Right ventricle myocardium superior (tissue), 1 donor: ENCODE measurements around the gene NOC3L. TPM values are rescaled to one million over a fixed set of nuclear protein-coding genes. Genes with fewer than 3 reads are reported as not detected.

Source experiments
- ATAC-seq: fragments of 200-7000 bp; cut with Tn5 transposase; one replicate; pipeline ENCODE4 v1.9.1; 2020; ENCODE audit warnings: mild to moderate bottlenecking; ENCODE audit not compliant: poor library complexity
- DNase-seq: peaks from one replicate; pipeline ENCODE4 v3.0.0-alpha.2; 2020
- intact Hi-C: fragments of 100-400 bp; cut with DNase I; formaldehyde crosslinking; loops from one replicate; pipeline ENCODE4 v1.11.2; 2022
- total RNA-seq: library from RNA; stranded (reverse); fragmentation: NEBNext Ultra II Directional; extraction: Animal tissue kit (Norgen Biotek cat#: 25700); gene quantifications from one replicate; pipeline ENCODE4 v1.2.1, GENCODE V29; 2021
- donor health status: DM: no; HTN: yes; CAD: no; lungs with severe emphysema.

The NOC3L gene
- total RNA-seq, 1 donor from 2014 or later: 9.3 TPM

GRCh38 chr10:94320285-94320914 is 42.3 kb downstream of the NOC3L start:
- DNase-seq: peak; percentile 61
- ATAC-seq: peak; percentile 79
- intact Hi-C loops: loop anchor here (2.0 kb wide), 2 partner anchors 244 to 404 kb away; no protein-coding TSS in a partner anchor

- intact Hi-C loops: no loop called here
- ATAC-seq: no peak
Observed at GRCh38 chr10:94316560-94316959, 46.2 kb downstream of the NOC3L start.

DNA sequence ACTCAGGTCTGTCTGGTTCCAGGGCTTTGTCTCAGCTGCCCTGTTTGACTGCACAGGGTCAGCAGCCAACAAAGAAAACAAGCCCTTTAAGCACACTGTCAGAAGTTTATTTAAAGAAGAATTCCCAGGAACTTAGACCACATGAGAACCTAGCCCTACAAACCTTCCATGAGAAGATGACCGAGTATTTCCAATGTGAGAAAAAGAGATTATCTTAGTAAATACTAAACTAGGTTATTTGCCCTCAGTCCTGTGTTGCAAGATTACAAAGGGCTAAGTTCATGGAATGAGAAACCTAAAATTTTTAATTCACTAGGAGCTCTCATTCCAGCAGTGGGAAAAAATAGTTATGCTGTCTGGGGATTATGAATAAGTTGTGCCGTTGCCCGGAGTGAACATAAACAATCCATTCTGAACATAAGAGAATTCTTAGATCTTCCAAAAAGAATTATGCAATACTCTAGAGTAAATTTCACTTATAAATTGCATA is 46.7 kb downstream of the NOC3L start:
- ATAC-seq (peak; percentile 36), DNase-seq (no peak)
- intact Hi-C loops: no loop called here

More at GRCh38 chr10:94316560-94316959, 46.2 kb downstream of the NOC3L start:
- DNase-seq: no peak

DNA sequence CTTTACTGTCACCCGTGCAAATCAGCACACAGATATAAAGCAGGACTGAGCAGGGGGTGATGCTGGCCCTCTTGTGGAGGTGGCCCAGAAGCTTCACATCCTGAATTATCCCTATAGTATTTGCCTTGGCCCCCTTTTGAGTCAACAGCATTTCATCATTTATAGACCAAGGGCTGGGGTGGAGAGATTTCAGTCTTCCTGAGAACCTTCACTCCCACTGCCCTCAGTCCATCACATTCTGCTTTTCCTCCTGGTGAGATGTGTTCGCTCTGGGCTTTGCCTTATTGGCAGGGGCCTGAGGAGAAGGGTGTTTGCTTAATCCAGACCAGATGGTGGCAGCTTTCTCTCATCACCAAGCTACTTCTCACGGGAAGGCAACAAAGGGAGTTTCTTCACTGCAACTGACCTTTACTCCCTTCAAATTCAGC is 47.7 kb downstream of the NOC3L start:
- DNase-seq (no peak), ATAC-seq (peak; percentile 49)
- intact Hi-C loops: no loop called here

DNA sequence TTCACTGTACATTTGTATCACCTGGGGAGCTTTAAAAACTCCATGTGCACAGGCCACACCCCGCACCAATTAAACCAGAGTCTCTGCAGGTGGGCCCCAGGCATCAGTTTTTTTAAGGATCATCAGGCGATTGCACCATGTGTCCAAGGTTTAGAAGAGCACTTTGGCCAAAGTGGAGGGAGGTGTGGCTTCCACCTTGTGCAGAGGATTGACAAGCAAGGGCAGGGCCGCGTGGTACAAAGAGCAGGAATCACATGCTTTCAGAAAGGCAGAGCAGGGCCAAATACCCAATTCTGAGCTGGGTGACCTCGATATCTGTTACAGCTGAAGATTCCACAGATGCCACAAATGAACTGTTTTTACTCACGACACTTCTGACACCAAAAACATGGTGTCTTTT is 52.4 kb downstream of the NOC3L start:
- DNase-seq (no peak), ATAC-seq (no peak)
- intact Hi-C loops: no loop called here

DNA sequence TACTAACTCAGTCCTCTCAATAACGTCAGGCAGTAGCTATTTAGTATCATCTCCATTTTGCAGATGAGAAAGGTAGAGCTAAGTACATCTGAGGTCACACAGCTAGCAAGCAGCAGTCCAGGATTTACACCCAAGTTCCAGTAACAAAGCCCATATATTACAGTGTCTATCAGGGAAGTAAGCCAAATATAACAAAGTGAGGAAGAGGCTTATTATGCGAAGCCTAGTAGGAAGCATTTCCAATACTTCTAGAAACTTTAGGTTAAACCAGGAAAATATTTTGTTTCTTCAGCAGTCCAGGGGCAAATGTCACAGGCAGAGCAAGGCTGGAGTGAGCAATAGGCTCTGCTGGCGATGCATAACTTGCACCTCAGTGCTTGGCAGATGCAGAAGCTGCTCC is 53.9 kb downstream of the NOC3L start:
- intact Hi-C loops: no loop called here
- ATAC-seq (no peak), DNase-seq (no peak)

- no peak for DNase-seq
- intact Hi-C loops: no loop called here
- ATAC-seq: no peak
Observed at GRCh38 chr10:94307046-94307615, 55.6 kb downstream of the NOC3L start.

DNA sequence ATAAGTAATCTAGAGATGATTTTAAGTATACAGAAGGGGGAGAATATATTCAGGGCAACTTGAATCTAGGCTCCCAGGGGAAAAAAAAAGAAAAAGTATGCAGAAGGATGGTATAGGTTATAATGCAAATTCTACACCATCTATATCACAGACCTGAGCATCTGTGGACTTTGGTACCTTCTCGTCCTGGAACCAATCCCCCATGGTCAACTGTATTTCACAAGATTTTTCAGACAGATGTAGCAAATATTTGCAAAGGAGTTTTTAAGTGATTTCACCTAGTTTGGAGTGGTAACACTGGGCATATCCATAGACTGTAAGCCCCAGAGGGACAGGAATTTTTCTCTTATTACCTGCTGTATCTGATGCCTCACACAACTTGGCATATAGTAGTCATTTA is 58.8 kb downstream of the NOC3L start:
- no peak for ATAC-seq
- DNase-seq: no peak
- intact Hi-C loops: no loop called here

DNA sequence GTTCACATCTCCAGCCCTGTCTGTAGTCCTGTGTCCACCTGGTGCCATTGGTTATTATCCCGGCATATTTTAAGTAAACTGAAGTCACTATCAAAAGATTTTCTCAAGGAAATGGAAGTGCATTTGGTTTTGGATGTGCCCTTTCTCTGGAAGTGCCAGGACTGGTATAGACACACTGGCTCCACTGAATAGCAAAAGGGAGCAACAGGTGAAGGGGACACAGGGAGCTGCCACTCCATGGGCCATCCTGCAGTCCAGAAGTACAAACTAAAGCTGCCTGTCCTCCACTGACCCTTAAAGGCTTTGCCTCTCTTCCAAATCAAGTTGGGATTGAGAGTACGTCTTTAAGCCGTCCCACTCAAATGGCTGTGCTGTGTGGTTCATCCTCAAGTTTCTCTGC is 62.7 kb downstream of the NOC3L start:
- intact Hi-C loops: no loop called here
- ATAC-seq (no peak), DNase-seq (no peak)

DNA sequence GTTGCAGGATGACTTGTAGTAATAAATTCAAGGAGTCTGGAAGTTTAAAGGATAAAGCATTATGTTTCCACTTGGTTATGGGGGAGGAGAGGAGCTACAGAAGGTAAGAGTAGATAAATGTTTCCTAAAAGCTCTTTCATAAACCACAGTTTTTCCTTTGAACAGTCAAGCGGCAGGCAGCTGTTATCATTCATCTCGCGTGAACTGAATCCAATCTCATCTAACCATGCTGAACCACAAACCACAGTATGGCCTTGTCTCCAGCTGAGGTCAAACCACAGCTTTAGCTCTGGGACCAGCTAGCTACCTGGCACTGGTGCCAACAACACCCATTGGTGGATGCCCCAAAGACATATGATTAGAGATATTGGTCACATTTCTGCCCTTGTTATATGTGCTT is 63.3 kb downstream of the NOC3L start:
- ATAC-seq: no peak
- DNase-seq: no peak
- intact Hi-C loops: no loop called here

GRCh38 chr10:94294168-94294567 is 68.6 kb downstream of the NOC3L start:
- DNase-seq (no peak), ATAC-seq (no peak)
- intact Hi-C loops: no loop called here

DNA sequence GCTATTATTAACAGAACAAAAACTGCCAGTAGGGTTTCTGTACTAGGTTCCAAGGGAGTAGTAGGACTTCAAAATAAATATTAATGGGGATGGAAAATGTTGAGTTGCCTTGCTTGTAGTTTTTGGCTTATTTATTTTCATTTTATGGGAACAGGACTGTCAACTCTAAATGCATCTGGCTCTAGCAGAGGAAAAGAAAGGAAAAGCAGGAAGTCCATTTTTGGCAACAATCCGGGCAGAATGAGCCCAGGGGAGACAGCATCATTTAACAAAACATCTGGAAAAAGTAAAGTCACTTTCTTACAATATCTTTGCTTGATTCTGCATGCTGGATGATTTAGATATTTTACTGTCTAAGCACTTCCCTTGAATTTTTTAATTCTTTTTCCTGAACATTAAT is 69.4 kb downstream of the NOC3L start:
- intact Hi-C loops: no loop called here

GRCh38 chr10:94292434-94293090 is 70.2 kb downstream of the NOC3L start:
- peak; percentile 69 for DNase-seq
- intact Hi-C loops: no loop called here
- peak; percentile 68 for ATAC-seq

More for the DNA sequence above, 69.4 kb downstream of the NOC3L start:
- peak; percentile 45 for DNase-seq
- peak; percentile 80 for ATAC-seq

GRCh38 chr10:94288361-94289101 is 74.2 kb downstream of the NOC3L start:
- ATAC-seq (no peak), DNase-seq (no peak)
- intact Hi-C loops: no loop called here

- DNase-seq (no peak), ATAC-seq (no peak)
- intact Hi-C loops: no loop called here
Observed at GRCh38 chr10:94287336-94287735, 75.4 kb downstream of the NOC3L start.

DNA sequence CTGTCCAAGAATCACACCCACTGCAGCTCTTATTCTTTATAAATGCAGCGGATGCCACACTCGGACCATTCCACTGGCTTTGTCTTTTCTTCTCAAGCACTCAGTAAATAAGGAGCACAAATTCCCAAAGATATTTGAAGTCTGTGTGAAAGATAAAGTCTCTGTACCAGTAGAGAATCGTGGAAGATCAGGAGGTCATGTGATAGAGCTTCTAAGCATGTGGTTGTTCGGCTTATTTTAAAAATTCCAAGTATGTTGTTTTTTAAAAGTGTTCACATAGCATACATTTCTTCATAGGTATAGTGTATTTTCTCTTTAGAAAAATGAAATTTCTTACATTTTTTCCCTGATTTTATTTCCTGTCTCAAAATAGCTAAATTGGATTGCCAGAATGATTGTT is 75.8 kb downstream of the NOC3L start:
- DNase-seq: no peak
- intact Hi-C loops: no loop called here
- ATAC-seq: no peak

- intact Hi-C loops: no loop called here
- ATAC-seq: no peak
- DNase-seq: no peak
Observed at GRCh38 chr10:94285271-94285670, 77.5 kb downstream of the NOC3L start.
